ENCODE data around the gene PRLR. TPM values are rescaled to one million over a fixed set of nuclear protein-coding genes. Genes with fewer than 3 reads are reported as not detected.

Gene PRLR
- total and polyA plus RNA-seq, 2 experiments from 2014 or later: 21.8 to 99.8 TPM

GRCh38 chr5:35073160-35073559 is 157.1 kb downstream of the PRLR start:
- H4K20me1 ChIP-seq (ENCODE audit: insufficient read depth, poor library complexity, severe bottlenecking): peaks cover 3% of the 10 kb centered on the region
- no peak for DNase-seq (ENCODE audit: low spot score)
- no peaks in the 10 kb centered on the region for H3K9me3 ChIP-seq (ENCODE audit: low read depth)
- 95% methylated on average over 4 of the region's 4 CpGs for WGBS (ENCODE audit: low lambda C conversion rate, missing lambda C conversion rate)
- no peaks in the 10 kb centered on the region for H3K79me2 ChIP-seq
- H3K27ac ChIP-seq: no peak overlapping the region
- H3K27me3 ChIP-seq: no peaks in the 10 kb centered on the region
- no peaks in the 10 kb centered on the region for H3K4me1 ChIP-seq (ENCODE audit: insufficient read depth)
- no peak overlapping the region for H3K4me3 ChIP-seq
- H3K9me2 ChIP-seq (replicated peaks; ENCODE audit: insufficient read depth): no peaks in the 10 kb centered on the region
- H2AFZ ChIP-seq: no peak overlapping the region
- H3K36me3 ChIP-seq (replicated peaks; ENCODE audit: insufficient read depth, low read depth): no peaks in the 10 kb centered on the region
- H3K4me2 ChIP-seq: no peak overlapping the region
- TF ChIP-seq CTCF (IDR thresholded peaks at IDR 0.05; ENCODE audit: poor library complexity) (no peak), EZH2phosphoT487 (IDR thresholded peaks at IDR 0.05; ENCODE audit: low read depth, severe bottlenecking, unreplicated experiment) (no peak), EZH2 (IDR thresholded peaks at IDR 0.05; ENCODE audit: borderline replicate concordance) (no peak)

GRCh38 chr5:35069188-35069587 is 161.1 kb downstream of the PRLR start:
- Histone ChIP-seq H2AFZ (no peak overlapping the region), H3K27me3 (no peaks in the 10 kb centered on the region), H3K27ac (no peak overlapping the region), H4K20me1 (ENCODE audit: insufficient read depth, poor library complexity, severe bottlenecking) (peaks cover 3% of the 10 kb centered on the region), H3K36me3 (replicated peaks; ENCODE audit: insufficient read depth, low read depth) (no peaks in the 10 kb centered on the region), H3K79me2 (no peaks in the 10 kb centered on the region), H3K9me3 (ENCODE audit: low read depth) (no peaks in the 10 kb centered on the region), H3K4me2 (no peak overlapping the region), H3K4me1 (ENCODE audit: insufficient read depth) (peaks cover 7% of the 10 kb centered on the region), H3K4me3 (no peak overlapping the region), H3K9me2 (replicated peaks; ENCODE audit: insufficient read depth) (no peaks in the 10 kb centered on the region)
- no peak for DNase-seq (ENCODE audit: low spot score)
- 100% methylated on average over 1 of the region's 1 CpG for whole genome bisulfite sequencing (ENCODE audit: low lambda C conversion rate, missing lambda C conversion rate)
- TF ChIP-seq EZH2phosphoT487 (IDR thresholded peaks at IDR 0.05; ENCODE audit: low read depth, severe bottlenecking, unreplicated experiment) (no peak), CTCF (IDR thresholded peaks at IDR 0.05; ENCODE audit: poor library complexity) (no peak), EZH2 (IDR thresholded peaks at IDR 0.05; ENCODE audit: borderline replicate concordance) (no peak)

GRCh38 chr5:35067985-35068384 is 162.3 kb downstream of the PRLR start:
- Histone ChIP-seq H3K27ac (no peak overlapping the region), H3K36me3 (replicated peaks; ENCODE audit: insufficient read depth, low read depth) (no peaks in the 10 kb centered on the region), H3K9me2 (replicated peaks; ENCODE audit: insufficient read depth) (no peaks in the 10 kb centered on the region), H4K20me1 (ENCODE audit: insufficient read depth, poor library complexity, severe bottlenecking) (peaks cover 3% of the 10 kb centered on the region), H2AFZ (no peak overlapping the region), H3K79me2 (no peaks in the 10 kb centered on the region), H3K4me2 (no peak overlapping the region), H3K27me3 (no peaks in the 10 kb centered on the region), H3K4me1 (ENCODE audit: insufficient read depth) (peaks cover 8% of the 10 kb centered on the region), H3K4me3 (no peak overlapping the region), H3K9me3 (ENCODE audit: low read depth) (no peaks in the 10 kb centered on the region)
- TF ChIP-seq EZH2 (IDR thresholded peaks at IDR 0.05; ENCODE audit: borderline replicate concordance): no peak
- no peak for TF ChIP-seq EZH2phosphoT487 (IDR thresholded peaks at IDR 0.05; ENCODE audit: low read depth, severe bottlenecking, unreplicated experiment)
- TF ChIP-seq CTCF (IDR thresholded peaks at IDR 0.05; ENCODE audit: poor library complexity): no peak
- no peak for DNase-seq (ENCODE audit: low spot score)
- 87% methylated on average over 2 of the region's 2 CpGs for WGBS (ENCODE audit: low lambda C conversion rate, missing lambda C conversion rate)

All from hepatocyte (in vitro differentiated cells).